ENCODE results near the gene LY86.

Gene LY86

GRCh38 chr6:6619021-6619794 lies 30.7 kb downstream of the LY86 start:
- Histone ChIP-seq H3K36me3 (ENCODE audit: control insufficient read depth in 2 of 2, insufficient read depth in 2 of 2, low read length in 2 of 2) (no peaks in the 10 kb centered on the region), H3K27ac (ENCODE audit: low read depth in 2 of 2, low read length in 2 of 2) (no peak overlapping the region), H3K9ac (ENCODE audit: low read depth in 1 of 2, low read length in 2 of 2) (no peak overlapping the region), H3K27me3 (ENCODE audit: control insufficient read depth in 2 of 2, insufficient read depth in 2 of 2, low read length in 2 of 2) (no peaks in the 10 kb centered on the region), H3K4me3 (ENCODE audit: low read length in 2 of 2) (no peak overlapping the region), H3K9me3 (ENCODE audit: control insufficient read depth in 2 of 2, low read length in 2 of 2) (no peaks in the 10 kb centered on the region), H3K4me1 (ENCODE audit: control insufficient read depth in 2 of 2, insufficient read depth in 2 of 2, low read length in 2 of 2) (no peaks in the 10 kb centered on the region)

GRCh38 chr6:6620766-6621425 lies 32.4 kb downstream of the LY86 start:
- no peak overlapping the region for H3K4me3 ChIP-seq (ENCODE audit: low read length in 2 of 2)
- H3K9me3 ChIP-seq (ENCODE audit: control insufficient read depth in 2 of 2, low read length in 2 of 2), result no peaks in the 10 kb centered on the region
- H3K36me3 ChIP-seq (ENCODE audit: control insufficient read depth in 2 of 2, insufficient read depth in 2 of 2, low read length in 2 of 2), result no peaks in the 10 kb centered on the region
- no peak overlapping the region for H3K27ac ChIP-seq (ENCODE audit: low read depth in 2 of 2, low read length in 2 of 2)
- no peaks in the 10 kb centered on the region for H3K4me1 ChIP-seq (ENCODE audit: control insufficient read depth in 2 of 2, insufficient read depth in 2 of 2, low read length in 2 of 2)
- H3K9ac ChIP-seq (ENCODE audit: low read depth in 1 of 2, low read length in 2 of 2), result no peak overlapping the region
- H3K27me3 ChIP-seq (ENCODE audit: control insufficient read depth in 2 of 2, insufficient read depth in 2 of 2, low read length in 2 of 2), result no peaks in the 10 kb centered on the region

- Histone ChIP-seq H3K4me3 (ENCODE audit: low read length in 2 of 2) (no peak overlapping the region), H3K27ac (ENCODE audit: low read depth in 2 of 2, low read length in 2 of 2) (no peak overlapping the region), H3K4me1 (ENCODE audit: control insufficient read depth in 2 of 2, insufficient read depth in 2 of 2, low read length in 2 of 2) (no peaks in the 10 kb centered on the region), H3K9ac (ENCODE audit: low read depth in 1 of 2, low read length in 2 of 2) (no peak overlapping the region), H3K36me3 (ENCODE audit: control insufficient read depth in 2 of 2, insufficient read depth in 2 of 2, low read length in 2 of 2) (no peaks in the 10 kb centered on the region), H3K9me3 (ENCODE audit: control insufficient read depth in 2 of 2, low read length in 2 of 2) (no peaks in the 10 kb centered on the region), H3K27me3 (ENCODE audit: control insufficient read depth in 2 of 2, insufficient read depth in 2 of 2, low read length in 2 of 2) (no peaks in the 10 kb centered on the region)
Observed at GRCh38 chr6:6622501-6622900, 34.0 kb downstream of the LY86 start.

- H3K27ac ChIP-seq (ENCODE audit: low read depth in 2 of 2, low read length in 2 of 2), result no peak overlapping the region
- H3K4me1 ChIP-seq (ENCODE audit: control insufficient read depth in 2 of 2, insufficient read depth in 2 of 2, low read length in 2 of 2), result no peaks in the 10 kb centered on the region
- no peaks in the 10 kb centered on the region for H3K36me3 ChIP-seq (ENCODE audit: control insufficient read depth in 2 of 2, insufficient read depth in 2 of 2, low read length in 2 of 2)
- H3K9ac ChIP-seq (ENCODE audit: low read depth in 1 of 2, low read length in 2 of 2), result no peak overlapping the region
- H3K27me3 ChIP-seq (ENCODE audit: control insufficient read depth in 2 of 2, insufficient read depth in 2 of 2, low read length in 2 of 2), result no peaks in the 10 kb centered on the region
- H3K4me3 ChIP-seq (ENCODE audit: low read length in 2 of 2), result no peak overlapping the region
- no peaks in the 10 kb centered on the region for H3K9me3 ChIP-seq (ENCODE audit: control insufficient read depth in 2 of 2, low read length in 2 of 2)
Observed at GRCh38 chr6:6623553-6623952, 35.0 kb downstream of the LY86 start.

- Histone ChIP-seq H3K27me3 (ENCODE audit: control insufficient read depth in 2 of 2, insufficient read depth in 2 of 2, low read length in 2 of 2) (no peaks in the 10 kb centered on the region), H3K4me1 (ENCODE audit: control insufficient read depth in 2 of 2, insufficient read depth in 2 of 2, low read length in 2 of 2) (no peaks in the 10 kb centered on the region), H3K9me3 (ENCODE audit: control insufficient read depth in 2 of 2, low read length in 2 of 2) (no peaks in the 10 kb centered on the region), H3K9ac (ENCODE audit: low read depth in 1 of 2, low read length in 2 of 2) (no peak overlapping the region), H3K4me3 (ENCODE audit: low read length in 2 of 2) (no peak overlapping the region), H3K27ac (ENCODE audit: low read depth in 2 of 2, low read length in 2 of 2) (no peak overlapping the region), H3K36me3 (ENCODE audit: control insufficient read depth in 2 of 2, insufficient read depth in 2 of 2, low read length in 2 of 2) (no peaks in the 10 kb centered on the region)
Observed at GRCh38 chr6:6624269-6624990, 35.9 kb downstream of the LY86 start.

- Histone ChIP-seq H3K4me1 (ENCODE audit: control insufficient read depth in 2 of 2, insufficient read depth in 2 of 2, low read length in 2 of 2) (no peaks in the 10 kb centered on the region), H3K9me3 (ENCODE audit: control insufficient read depth in 2 of 2, low read length in 2 of 2) (no peaks in the 10 kb centered on the region), H3K9ac (ENCODE audit: low read depth in 1 of 2, low read length in 2 of 2) (no peak overlapping the region), H3K36me3 (ENCODE audit: control insufficient read depth in 2 of 2, insufficient read depth in 2 of 2, low read length in 2 of 2) (no peaks in the 10 kb centered on the region), H3K4me3 (ENCODE audit: low read length in 2 of 2) (no peak overlapping the region), H3K27me3 (ENCODE audit: control insufficient read depth in 2 of 2, insufficient read depth in 2 of 2, low read length in 2 of 2) (no peaks in the 10 kb centered on the region), H3K27ac (ENCODE audit: low read depth in 2 of 2, low read length in 2 of 2) (no peak overlapping the region)
Observed at GRCh38 chr6:6626187-6626586, 37.7 kb downstream of the LY86 start.

GRCh38 chr6:6629402-6629801 lies 40.9 kb downstream of the LY86 start:
- Histone ChIP-seq H3K27ac (ENCODE audit: low read depth in 2 of 2, low read length in 2 of 2) (no peak overlapping the region), H3K9ac (ENCODE audit: low read depth in 1 of 2, low read length in 2 of 2) (no peak overlapping the region), H3K36me3 (ENCODE audit: control insufficient read depth in 2 of 2, insufficient read depth in 2 of 2, low read length in 2 of 2) (no peaks in the 10 kb centered on the region), H3K27me3 (ENCODE audit: control insufficient read depth in 2 of 2, insufficient read depth in 2 of 2, low read length in 2 of 2) (no peaks in the 10 kb centered on the region), H3K4me3 (ENCODE audit: low read length in 2 of 2) (no peak overlapping the region), H3K9me3 (ENCODE audit: control insufficient read depth in 2 of 2, low read length in 2 of 2) (no peaks in the 10 kb centered on the region), H3K4me1 (ENCODE audit: control insufficient read depth in 2 of 2, insufficient read depth in 2 of 2, low read length in 2 of 2) (no peaks in the 10 kb centered on the region)

- no peaks in the 10 kb centered on the region for H3K36me3 ChIP-seq (ENCODE audit: control insufficient read depth in 2 of 2, insufficient read depth in 2 of 2, low read length in 2 of 2)
- H3K9me3 ChIP-seq (ENCODE audit: control insufficient read depth in 2 of 2, low read length in 2 of 2), result no peaks in the 10 kb centered on the region
- H3K4me1 ChIP-seq (ENCODE audit: control insufficient read depth in 2 of 2, insufficient read depth in 2 of 2, low read length in 2 of 2), result no peaks in the 10 kb centered on the region
- H3K27me3 ChIP-seq (ENCODE audit: control insufficient read depth in 2 of 2, insufficient read depth in 2 of 2, low read length in 2 of 2), result no peaks in the 10 kb centered on the region
- H3K9ac ChIP-seq (ENCODE audit: low read depth in 1 of 2, low read length in 2 of 2), result no peak overlapping the region
- H3K4me3 ChIP-seq (ENCODE audit: low read length in 2 of 2), result no peak overlapping the region
- no peak overlapping the region for H3K27ac ChIP-seq (ENCODE audit: low read depth in 2 of 2, low read length in 2 of 2)
Observed at GRCh38 chr6:6631053-6631452, 42.5 kb downstream of the LY86 start.

GRCh38 chr6:6631534-6632276 lies 43.2 kb downstream of the LY86 start:
- no peak overlapping the region for H3K4me3 ChIP-seq (ENCODE audit: low read length in 2 of 2)
- no peaks in the 10 kb centered on the region for H3K27me3 ChIP-seq (ENCODE audit: control insufficient read depth in 2 of 2, insufficient read depth in 2 of 2, low read length in 2 of 2)
- no peak overlapping the region for H3K27ac ChIP-seq (ENCODE audit: low read depth in 2 of 2, low read length in 2 of 2)
- H3K9me3 ChIP-seq (ENCODE audit: control insufficient read depth in 2 of 2, low read length in 2 of 2), result no peaks in the 10 kb centered on the region
- no peaks in the 10 kb centered on the region for H3K36me3 ChIP-seq (ENCODE audit: control insufficient read depth in 2 of 2, insufficient read depth in 2 of 2, low read length in 2 of 2)
- H3K9ac ChIP-seq (ENCODE audit: low read depth in 1 of 2, low read length in 2 of 2), result no peak overlapping the region
- no peaks in the 10 kb centered on the region for H3K4me1 ChIP-seq (ENCODE audit: control insufficient read depth in 2 of 2, insufficient read depth in 2 of 2, low read length in 2 of 2)

Measured in mucosa of rectum (tissue), 2 donors.